Measurements from ENCODE around the gene MAJIN. TPM values are rescaled to one million over a fixed set of nuclear protein-coding genes. Genes with fewer than 3 reads are reported as not detected.

MAJIN gene
- total RNA-seq, 3 donors from 2014 or later = not detected

DNA sequence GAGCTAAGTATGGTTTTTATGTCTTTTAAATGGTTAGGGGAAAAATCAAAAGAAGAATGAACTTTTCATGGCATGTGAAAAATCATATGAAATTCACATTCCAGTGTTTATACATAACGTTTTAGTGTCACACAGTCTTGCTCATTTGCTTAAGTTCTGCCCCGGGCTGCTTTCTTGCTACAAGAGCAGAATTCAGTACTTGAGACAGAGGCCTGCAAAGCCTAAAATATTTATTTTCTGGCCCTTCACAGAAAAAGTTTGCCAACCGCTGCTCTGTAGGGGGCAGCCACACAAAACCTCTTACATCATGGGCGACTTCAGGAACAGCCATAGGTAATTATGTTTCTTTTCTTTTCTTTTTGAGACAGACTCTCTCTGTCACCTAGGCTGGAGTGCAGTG lies 53.9 kb downstream of the MAJIN start:
- H3K36me3 ChIP-seq (ENCODE audit: low read depth) = peaks cover 9% of the 10 kb centered on the region
- DNase-seq (no peak), ATAC-seq (no peak)
- TF ChIP-seq, protein P1, sequence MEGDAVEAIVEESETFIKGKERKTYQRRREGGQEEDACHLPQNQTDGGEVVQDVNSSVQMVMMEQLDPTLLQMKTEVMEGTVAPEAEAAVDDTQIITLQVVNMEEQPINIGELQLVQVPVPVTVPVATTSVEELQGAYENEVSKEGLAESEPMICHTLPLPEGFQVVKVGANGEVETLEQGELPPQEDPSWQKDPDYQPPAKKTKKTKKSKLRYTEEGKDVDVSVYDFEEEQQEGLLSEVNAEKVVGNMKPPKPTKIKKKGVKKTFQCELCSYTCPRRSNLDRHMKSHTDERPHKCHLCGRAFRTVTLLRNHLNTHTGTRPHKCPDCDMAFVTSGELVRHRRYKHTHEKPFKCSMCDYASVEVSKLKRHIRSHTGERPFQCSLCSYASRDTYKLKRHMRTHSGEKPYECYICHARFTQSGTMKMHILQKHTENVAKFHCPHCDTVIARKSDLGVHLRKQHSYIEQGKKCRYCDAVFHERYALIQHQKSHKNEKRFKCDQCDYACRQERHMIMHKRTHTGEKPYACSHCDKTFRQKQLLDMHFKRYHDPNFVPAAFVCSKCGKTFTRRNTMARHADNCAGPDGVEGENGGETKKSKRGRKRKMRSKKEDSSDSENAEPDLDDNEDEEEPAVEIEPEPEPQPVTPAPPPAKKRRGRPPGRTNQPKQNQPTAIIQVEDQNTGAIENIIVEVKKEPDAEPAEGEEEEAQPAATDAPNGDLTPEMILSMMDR (IDR thresholded peaks at IDR 0.05) = no peak
- intact Hi-C loops (cut with DNase I, micrococcal nuclease) = no loop called here
- no peaks in the 10 kb centered on the region for H3K9me3 ChIP-seq
- peaks cover 22% of the 10 kb centered on the region for H3K4me1 ChIP-seq (ENCODE audit: low read depth)
- no peak overlapping the region for H3K4me3 ChIP-seq

DNA sequence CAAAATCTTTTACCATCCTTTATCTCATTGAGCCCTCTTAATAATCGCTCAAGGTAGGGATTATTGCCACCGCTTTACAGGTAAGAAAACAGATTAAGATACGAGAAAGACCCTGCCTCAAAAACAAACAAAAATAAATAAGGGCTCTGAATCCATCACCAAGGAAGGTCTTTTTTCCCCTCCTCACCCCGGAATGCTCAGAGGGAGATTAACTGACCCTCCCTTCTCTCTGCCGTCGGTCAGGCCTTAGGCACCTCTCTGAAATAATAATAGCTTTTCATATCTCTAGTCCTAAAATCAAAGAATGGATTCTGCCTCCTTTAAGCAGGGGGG lies 54.3 kb downstream of the MAJIN start:
- TF ChIP-seq, protein P1 (IDR thresholded peaks at IDR 0.05) = no peak
- Histone ChIP-seq H3K36me3 (ENCODE audit: low read depth) (peaks cover 13% of the 10 kb centered on the region), H3K4me1 (ENCODE audit: low read depth) (peaks cover 22% of the 10 kb centered on the region), H3K9me3 (no peaks in the 10 kb centered on the region), H3K4me3 (peak overlapping the region; percentile 74)
- ATAC-seq (no peak), DNase-seq (no peak)
- intact Hi-C loops (cut with DNase I, micrococcal nuclease) = no loop called here

DNA sequence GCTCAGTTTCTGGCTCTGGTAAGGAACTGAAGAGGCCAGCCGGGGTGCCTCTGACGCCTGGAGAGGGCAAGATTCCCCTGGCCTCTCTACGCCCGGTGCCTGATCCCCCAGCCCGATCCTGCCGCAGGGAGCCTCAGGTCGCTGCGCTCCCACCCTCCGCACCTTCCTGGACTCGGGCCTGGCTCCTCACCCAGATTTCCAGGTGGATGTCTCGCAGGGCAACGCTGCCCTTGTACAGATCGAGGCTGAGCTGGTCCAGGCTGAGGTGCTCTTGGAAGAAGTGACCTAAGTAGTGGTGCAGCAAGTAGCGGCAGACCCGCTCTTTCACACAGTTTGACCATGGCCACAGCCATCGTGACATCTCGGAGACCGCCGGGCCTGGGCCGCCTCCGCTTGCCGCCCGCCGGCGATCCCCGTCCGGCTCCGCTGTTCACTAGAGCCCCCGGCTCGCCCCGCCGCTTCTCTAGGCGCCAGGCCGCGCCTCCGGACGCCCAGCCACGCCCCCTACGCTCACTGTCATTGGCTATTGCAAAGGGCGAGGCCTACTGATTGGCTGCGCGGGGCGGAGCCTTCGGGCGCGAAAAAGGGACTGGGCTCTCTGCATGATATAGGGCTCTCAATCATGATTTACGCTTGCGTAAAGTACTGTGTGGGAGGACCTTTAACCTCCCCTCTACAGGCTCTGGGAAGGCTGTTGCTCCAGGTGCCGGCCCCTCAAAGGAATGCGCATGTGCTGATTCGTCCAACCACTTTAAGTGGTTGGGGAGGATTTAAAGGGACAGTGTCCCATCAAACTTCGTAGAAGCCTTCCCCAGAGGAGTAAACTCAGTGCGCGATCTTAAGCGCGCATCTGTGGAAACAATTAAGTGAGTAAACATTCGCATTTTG lies 54.9 kb downstream of the MAJIN start, which contains the start of gene ATG2A:
Gene ATG2A (minus strand): TSS at position 435 of the 888 bp plus-strand sequence. CDS start 74 bp downstream, at position 361.
- DNase-seq (peak; percentile 99 to 100 (median 99)), ATAC-seq (peak; percentile 97)
- peaks cover 22% of the 10 kb centered on the region for H3K4me1 ChIP-seq (ENCODE audit: low read depth)
- intact Hi-C loops (cut with DNase I, micrococcal nuclease) = no loop called here
- peaks cover 13% of the 10 kb centered on the region for H3K36me3 ChIP-seq (ENCODE audit: low read depth)
- no peaks in the 10 kb centered on the region for H3K9me3 ChIP-seq
- peak within 1 kb of the TSS; percentile 74 for H3K4me3 ChIP-seq
- TF ChIP-seq, protein P1 (IDR thresholded peaks at IDR 0.05) = no peak

DNA sequence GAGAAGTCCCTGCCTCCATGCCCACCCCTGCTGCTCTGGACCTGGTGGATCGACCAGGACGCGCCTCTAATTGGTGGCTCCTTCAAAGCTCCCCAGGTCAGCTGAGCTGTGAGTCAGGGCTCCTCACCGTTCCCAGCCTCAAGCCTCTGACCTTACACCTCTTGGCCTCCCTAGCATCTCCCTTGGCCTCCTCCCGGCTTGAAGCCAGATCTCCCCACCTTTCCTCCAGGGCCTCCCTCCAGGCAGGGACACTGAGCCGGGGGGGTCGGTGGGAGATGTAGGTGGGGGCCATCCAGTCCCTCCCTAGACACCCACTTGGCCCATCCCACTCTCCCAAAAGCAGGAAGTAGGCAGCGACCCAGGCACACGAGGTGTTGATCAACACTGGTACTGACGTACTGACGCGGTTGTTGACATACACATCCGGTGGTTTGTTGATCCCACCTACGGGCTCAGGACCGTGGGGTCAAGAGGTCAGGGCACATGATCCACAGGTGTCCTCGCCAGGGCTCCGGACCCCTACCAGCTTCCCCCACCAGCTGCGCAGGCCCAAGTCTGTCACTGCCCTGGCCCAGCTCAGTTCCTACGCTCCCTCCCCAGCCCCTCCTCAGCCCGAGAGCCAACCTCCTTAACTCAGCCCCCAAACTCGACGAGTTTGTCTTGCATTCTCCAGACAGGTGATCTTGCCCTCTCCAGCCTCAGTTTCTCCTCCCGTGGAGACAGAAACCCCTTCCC lies 55.7 kb downstream of the MAJIN start:
- DNase-seq = peak; percentile 58 to 84 (median 67)
- peak; percentile 28 for ATAC-seq

DNA sequence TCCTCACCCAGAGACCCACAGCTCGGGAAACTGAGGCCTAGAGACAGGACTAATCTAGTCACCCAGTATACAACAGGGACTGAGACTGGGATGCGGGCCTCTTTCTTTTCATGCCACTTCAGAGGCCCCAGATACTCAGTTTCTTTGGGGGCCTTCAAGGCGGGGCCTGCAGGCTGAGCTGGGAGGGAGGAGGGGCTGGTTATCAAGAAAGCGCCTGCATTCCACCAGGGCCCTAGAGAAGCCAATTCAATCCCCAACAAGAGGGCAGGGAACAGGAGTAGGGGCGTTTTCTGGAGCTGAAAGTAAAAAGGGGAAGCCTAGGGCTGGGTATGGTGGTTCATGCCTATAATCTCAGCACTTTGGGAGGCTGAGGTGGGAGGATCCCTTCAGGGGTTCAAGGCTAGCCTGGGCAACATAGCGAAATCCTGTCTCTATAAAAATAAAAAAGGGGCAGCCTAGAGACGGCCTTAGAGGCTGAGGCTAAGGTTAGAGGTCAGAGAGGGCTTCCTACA lies 56.5 kb downstream of the MAJIN start:
- Histone ChIP-seq H3K36me3 (ENCODE audit: low read depth) (peaks cover 17% of the 10 kb centered on the region), H3K4me1 (ENCODE audit: low read depth) (peaks cover 22% of the 10 kb centered on the region), H3K4me3 (no peak overlapping the region), H3K9me3 (no peaks in the 10 kb centered on the region)
- no peak for DNase-seq
- TF ChIP-seq, protein P1 (IDR thresholded peaks at IDR 0.05) = no peak
- no peak for ATAC-seq
- intact Hi-C loops (cut with DNase I, micrococcal nuclease) = no loop called here

More for the DNA sequence above, 55.7 kb downstream of the MAJIN start:
- intact Hi-C loops (cut with DNase I, micrococcal nuclease) = no loop called here
- H3K4me1 ChIP-seq (ENCODE audit: low read depth) = peaks cover 22% of the 10 kb centered on the region
- H3K9me3 ChIP-seq = no peaks in the 10 kb centered on the region
- H3K36me3 ChIP-seq (ENCODE audit: low read depth) = peaks cover 13% of the 10 kb centered on the region
- H3K4me3 ChIP-seq = peak overlapping the region; percentile 74
- TF ChIP-seq, protein P1 (IDR thresholded peaks at IDR 0.05) = no peak

Measured in mucosa of descending colon (tissue), 3 donors.